GM19324 (cell line): ENCODE measurements around the gene LY6G5C.

Experiments used
- ATAC-seq: cut with Tn5 transposase; IDR thresholded peaks from one replicate; pipeline ENCODE4 v1.9.1; 2021; ENCODE audit warnings: mild to moderate bottlenecking, moderate library complexity; ENCODE audit not compliant: unreplicated experiment, low FRiP score

Gene LY6G5C, protein sequence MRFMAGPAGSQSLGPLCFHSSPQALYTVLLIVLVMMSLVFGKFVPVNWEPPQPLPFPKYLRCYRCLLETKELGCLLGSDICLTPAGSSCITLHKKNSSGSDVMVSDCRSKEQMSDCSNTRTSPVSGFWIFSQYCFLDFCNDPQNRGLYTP

DNA sequence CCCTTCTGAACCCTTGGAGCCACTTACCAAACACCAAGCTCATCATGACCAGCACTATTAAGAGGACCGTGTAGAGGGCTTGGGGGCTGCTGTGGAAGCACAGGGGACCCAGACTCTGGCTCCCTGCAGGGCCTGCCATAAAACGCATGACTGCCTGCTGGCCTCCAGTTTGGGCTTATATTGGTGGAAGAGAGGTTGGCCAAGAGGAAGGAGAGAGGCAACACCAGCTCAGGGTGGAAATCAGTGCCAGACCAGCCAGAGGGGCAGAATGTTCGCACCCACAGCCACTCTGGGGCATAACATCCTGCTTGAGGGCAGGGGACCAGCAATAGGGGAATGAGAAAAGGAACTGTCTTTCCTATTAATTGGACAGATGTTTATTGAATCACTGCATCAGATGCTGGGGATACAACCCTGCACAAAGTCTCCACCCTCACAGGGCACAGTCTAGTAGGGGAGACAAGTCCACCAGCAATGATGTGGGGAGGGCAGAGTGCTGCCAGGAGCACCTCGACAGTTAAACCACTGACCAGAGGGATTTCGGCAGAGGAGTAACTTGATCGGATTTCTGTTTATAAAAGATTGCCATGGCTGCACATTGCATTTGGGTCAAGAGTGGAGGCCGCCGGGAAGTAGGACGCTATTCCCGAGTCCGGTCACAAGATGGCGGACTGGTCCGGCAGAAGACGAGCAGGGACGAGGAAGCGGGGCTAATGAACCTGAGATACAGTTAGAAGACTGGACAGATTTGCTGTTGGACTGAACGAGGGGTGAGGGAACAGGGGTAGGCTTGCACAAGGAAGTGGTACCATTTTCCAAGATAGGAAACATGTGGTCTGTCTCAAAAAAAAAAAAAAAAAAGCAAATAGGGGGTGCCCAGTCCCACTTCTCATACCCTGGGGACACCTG, at the start of gene LY6G5C:
TSS of gene LY6G5C (minus strand) at position 842 of the 909 bp plus-strand sequence. CDS start at position 148, 694 bp downstream.
- no peak for ATAC-seq

DNA sequence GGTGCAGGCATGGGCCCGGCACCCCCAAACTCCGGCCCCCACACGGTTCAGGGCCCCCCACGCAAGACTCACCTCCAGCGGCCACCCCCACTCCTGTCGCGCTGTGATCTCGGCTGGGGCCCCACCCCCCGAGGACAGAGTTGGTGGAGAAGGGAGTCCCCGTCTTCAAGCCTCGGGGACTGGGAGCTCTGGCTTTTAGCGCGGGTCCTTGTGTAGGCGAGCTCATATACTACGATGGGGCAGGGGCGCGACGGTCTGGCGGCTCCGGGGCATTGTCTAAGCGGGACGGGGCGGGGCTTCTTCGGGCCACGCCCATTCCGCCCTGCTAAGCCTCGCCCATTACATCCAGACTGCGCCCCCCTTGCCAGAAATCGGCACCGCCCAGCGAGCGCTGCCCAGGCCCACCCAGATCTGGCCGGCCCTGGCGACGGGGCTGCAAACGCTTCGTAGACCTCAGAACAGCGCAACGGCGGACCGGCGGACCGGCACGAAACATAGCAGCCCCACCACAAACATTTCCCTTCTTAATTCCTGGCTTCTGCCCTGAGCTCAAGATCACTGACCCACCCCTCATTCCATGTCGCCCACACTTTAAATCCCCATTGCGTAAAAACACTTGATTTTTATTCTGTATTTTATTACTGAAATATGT, 49.2 kb upstream of the LY6G5C start:
- no peak for ATAC-seq

DNA sequence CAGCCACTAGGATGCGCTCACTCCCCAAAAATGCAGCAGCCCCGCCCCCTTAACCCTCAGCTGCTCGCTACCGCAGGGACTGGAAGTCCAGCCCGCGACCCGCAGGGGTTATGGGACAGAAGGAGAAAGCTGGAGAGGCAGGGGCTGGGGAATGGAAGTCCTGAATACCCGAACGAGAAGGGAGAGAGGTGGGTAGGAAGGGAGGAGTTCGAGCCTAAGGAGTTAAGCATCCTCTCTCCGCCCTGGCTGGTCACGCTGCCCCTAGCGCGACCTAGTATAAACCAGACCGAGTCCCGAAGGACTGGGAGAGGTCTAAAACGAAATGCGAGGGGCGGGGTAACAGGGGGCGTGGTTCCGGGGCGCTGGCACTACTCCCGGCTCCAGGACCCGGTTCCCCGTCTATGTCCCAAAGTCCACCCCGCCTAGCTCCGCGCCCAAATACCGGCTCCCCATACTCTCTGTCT, 48.7 kb upstream of the LY6G5C start:
- ATAC-seq, result no peak

DNA sequence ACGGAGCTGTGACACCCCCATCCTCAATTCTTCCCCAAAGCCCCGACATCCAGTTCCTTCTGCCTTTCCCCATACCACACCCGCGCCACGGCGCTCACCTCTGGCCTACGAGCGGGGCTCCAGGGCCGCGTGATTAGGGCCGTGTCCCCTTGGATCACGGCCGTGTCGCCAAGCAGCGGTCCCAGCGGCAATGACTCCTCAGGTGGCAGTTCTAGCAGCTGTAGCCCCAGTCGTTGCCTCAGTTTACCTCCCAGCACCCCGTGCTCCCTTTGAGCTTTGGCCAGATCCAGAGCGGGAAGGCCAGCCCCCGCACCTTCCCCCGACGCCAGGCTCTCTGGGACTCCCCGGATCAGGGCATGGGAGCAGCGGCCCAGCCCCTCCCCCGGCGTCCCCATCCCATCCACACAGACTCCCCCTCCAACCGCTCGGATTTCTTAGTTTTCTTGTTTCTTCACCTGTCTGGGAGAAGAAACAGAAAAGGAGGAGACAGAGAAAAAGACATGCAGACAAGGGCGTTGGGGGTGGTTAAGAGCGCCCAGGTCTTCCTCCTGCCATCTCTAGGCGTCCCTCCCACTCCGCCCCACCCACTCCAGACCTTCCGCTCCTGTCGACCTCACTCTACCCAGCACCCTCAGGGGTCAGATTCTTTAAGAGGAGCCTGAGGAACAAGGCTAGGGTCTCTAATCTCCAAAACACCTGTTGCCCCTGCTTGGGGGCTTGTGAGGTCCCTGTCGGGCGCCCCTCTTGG, 48.1 kb upstream of the LY6G5C start, which contains the start of gene DDAH2:
TSS of gene DDAH2 (minus strand) at position 533 of the 748 bp plus-strand sequence. CDS start at position 395, 138 bp downstream.
- ATAC-seq, result no peak

DNA sequence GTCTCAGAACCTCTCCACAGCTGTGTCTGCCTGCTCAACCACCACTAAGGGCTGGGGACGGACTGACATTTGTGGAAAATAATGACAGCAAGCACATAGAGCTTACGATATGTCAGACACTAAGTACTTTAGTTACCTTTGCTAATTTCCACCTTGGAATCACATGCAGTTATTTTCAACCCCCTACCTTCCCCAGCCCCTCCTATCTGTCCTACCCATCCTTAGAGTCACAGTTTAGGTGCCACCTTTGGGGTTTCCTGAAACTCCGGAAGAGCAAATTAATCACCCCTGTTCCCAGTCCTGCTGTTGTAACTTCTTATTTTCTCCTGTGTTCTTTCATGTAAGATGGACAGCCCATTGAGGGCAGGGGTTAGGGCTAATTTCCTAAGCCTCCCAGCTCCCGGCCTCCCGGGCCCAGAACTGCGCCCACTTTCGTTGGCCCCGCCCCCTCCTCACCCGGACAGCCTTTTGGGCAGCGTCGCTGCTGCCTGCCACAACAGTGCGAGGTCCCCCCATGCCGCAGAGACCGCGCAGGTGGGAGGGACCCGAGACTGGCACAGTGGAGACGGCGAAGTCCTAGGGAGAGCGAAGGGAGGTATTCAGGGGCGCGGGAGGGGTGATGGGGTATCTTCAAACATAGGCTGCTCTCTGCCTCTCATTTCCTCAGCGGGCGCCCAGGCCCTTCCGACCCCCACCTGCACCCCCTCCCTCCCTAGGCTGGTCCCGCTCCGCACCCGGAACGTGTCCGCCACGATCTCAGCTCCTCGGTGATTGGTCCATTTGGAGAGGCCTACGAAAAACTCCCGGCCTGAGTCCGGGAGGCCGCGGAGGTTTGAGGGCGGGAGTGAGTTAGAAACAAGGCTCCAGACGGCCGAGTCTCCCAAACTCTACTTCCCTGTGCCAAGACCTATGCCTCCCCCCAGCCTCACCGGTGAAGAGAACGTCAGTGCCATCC, 47.1 kb upstream of the LY6G5C start:
- no peak for ATAC-seq

DNA sequence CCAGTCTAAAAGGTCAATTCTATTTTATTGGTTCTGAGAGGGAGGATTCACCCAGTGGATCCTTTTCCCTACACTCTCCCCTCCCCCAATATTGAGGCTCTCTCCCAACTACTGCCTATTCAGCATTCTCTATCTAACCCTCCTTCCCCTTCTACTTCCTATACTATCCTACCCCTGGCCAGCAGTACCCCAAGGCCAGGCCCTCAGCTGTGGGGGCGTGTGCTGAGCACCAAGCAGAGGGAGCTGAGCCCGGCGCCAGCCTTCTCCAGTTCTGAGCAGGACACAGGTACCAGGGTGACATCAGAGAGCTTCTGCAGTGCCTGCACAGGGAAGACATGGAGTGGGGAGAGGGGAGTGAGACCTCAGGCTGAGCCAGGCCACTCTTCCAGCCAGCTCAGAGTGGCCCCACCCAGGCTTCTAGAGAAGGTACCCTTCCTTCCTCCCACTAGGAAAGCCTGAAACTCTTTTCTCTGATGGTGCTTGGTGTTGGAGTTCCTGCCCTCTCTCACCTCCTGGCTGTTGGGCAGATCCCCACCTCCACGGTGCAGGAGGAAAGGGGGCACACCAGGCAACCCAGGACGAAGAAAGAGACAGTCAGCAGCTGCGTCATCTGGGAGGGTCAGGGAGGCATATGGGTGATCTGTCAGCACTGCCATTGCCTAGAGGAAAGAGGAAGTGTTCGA, 46.3 kb upstream of the LY6G5C start:
- peak; percentile 48 for ATAC-seq

DNA sequence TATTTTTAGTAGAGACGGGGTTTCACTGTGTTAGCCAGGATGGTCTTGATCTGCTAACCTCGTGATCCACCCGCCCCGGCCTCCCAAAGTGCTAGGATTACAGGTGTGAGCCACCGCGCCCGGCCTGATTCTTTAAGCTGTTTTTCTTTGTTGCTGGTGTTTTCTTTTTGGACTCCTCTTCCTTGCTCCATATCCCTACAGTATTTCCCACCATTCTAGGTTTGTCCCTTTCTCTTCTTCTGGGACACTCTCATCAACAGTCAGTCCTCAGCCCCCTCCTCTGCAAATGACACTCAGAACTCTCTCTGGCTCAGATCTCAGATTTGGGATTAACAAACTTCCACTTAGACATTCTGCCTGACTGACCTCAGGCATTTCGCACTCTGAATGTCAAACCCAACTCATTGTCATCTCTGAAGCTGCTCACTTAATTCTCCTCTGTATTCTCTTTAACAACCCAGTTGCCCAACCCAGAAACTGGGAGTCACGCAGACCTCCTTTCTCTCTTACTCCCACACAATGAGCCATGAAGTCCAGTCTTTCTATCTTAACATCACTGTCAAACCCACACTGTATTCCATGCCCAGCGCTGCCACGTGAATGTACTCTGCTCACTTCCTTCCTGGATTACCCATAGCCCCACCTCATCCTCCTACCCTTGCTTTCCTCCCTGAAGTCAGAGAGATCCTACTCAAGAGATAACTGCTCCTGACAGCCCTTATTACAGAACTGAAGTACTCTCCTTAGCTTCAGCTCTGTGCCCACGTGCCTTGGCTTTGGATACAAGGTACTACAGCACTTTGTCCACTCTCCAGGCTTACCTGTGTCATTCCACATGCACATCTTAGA, 44.9 kb upstream of the LY6G5C start:
- ATAC-seq, result no peak

DNA sequence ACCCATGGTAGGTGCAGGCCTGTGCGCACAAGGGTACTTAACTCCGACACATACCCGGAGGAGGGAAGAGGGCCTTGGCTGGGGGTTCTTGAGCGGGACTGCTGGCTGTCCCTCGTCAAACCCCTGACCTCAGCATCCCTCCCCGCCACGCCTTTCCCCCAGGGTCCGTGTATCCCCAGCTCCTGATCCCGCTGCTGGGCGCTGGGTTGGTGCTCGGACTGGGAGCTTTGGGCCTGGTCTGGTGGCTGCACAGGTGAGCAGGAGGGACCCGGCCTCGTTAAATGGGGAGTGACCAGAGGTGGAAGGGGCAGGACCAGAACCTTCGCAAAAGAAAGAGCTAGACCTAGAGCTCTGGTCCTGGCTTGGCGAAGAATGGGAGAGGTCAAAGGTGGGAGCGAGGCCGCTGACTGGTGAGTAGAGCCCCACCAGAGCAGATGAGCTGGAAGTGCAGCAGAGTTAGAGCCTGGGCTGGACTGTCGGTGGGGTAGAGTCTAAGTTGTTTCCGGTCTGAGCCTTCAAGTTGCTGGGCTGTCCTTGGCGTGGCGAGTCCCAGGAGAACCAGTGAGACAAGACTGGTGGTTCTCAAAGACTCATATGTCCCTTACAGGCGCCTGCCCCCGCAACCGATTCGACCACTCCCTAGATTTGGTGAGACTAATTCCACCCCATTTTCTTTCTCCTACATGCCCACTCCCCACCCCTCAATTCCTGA, 43.3 kb upstream of the LY6G5C start:
- no peak for ATAC-seq

DNA sequence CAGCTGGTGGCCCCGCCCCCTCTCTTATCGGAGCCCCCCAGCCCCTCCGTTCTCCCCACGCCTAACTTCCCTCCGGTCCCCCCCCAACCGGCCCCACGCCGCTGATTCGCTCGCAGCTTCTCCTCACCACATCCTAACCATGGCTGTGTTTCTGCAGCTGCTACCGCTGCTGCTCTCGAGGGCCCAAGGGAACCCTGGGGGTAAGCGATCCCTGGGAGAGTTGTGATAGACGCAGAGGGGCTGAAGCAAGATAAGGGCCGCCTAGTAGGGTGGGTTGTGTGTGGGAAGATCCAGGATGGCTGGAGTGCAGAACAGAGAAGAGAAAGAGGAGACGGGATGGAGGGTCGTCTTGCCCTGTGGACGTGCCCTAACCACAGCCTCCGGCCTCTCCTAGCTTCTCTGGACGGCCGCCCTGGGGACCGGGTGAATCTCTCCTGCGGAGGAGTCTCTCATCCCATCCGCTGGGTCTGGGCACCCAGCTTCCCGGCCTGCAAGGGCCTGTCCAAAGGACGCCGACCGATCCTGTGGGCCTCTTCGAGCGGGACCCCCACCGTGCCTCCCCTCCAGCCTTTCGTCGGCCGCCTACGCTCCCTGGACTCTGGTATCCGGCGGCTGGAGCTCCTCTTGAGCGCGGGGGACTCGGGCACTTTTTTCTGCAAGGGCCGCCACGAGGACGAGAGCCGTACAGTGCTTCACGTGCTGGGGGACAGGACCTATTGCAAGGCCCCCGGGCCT, 42.5 kb upstream of the LY6G5C start, which contains the start of gene MPIG6B:
TSS of gene MPIG6B (plus strand) at position 129 of the 735 bp plus-strand sequence. CDS start at position 140, 11 bp downstream.
- no peak for ATAC-seq

DNA sequence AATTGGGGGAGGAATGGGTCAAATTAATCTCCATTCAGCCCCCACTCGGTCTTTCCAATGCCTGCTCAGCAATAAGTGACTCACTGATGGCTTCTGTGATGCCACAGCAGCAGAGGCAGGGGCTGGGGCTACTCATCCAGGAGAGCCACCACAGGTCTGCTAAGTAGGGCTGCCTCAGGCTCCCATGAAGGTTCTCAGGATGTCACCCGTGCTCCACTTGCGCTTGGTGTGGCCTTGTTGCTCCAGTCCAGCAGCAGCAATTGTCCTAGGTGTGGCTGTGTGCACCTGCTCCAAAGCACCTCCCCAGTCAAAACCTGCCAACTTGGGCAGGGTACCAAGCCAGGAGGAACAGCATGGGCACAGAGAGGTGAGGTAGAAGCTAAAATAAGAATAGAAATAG, 41.3 kb upstream of the LY6G5C start:
- ATAC-seq, result no peak

DNA sequence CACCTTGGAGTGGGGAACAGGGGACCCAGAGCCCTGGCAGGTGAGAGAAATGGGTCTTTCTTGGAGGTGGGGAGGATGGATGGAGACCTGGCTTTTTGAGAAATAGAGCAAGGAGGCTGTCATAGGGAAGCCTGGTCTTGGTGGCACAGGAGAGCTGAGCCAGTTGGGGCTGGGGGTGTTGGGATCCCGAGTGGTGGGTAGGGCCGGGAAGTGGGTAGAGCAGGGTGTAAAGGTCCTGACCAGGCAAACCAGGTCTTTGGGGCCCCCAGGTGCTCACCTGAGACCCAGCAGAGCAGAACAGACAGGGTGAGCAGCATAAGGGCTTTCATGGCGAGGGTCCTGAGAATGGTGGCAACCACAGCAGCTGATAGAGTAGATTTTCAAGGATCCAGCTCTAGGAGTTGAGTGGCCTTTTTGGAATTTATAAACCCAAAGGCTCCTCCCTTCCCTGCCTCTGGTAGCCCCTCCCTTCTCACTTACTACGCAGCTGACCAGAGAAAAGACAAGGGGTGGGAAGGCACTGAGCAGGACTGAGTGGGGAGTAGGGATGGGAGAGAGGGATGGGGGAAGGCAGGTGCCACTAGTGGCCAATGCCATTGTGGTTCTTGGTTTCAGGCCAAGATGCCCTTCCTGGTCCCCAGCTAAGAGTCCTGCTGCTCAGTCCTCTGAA, 40.6 kb upstream of the LY6G5C start, which contains the start of gene LY6G6C:
TSS of gene LY6G6C (minus strand) at position 396 of the 670 bp plus-strand sequence. CDS start at position 329, 67 bp downstream.
- ATAC-seq, result no peak

DNA sequence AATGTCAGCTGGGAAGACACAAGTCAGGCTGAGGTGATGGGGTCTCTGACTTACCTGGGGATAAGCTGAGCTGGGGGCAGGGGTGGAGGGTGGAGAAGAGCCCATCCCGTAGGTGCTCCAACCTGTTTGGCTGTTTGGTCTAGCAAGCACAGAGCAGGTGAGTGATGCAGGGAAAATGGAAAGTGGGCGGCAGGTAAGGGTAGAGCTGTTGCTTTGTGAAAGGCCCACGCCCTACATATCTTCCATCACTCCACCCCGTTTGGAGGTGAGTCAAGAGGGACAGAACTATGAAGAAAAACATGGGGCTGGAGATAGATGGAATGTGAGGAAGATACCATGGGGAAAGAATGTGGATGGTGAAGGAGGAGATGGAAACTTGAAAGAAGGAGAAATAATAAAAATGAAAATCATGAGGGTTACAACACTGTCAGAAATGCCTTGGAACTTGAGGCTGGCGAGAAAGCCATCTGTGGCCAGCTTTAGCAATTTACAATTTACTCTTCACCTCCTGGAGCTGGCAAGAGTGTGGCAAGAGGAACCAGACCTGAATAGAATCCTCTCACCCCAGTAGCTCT, 39.4 kb upstream of the LY6G5C start:
- ATAC-seq, result no peak

DNA sequence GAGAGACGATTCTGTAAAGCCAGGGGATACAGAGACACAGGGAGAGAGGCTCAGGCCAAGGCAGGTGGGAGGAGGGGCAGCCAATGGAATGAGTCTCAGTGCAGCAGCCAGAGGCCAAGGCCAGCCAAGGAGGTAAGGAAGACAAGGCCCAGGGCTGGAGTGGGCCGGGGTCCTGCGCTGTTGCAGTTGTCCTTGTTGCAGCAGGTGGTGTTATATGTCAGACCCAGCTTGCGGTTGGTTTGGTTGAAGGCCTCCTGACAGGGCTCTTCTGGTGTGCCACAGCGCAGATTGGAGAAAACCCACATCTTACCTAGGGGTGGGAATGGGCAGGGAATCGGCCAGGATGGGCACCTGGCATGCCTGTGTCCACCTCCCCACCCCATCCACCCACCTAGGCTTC, 38.1 kb upstream of the LY6G5C start:
- no peak for ATAC-seq

DNA sequence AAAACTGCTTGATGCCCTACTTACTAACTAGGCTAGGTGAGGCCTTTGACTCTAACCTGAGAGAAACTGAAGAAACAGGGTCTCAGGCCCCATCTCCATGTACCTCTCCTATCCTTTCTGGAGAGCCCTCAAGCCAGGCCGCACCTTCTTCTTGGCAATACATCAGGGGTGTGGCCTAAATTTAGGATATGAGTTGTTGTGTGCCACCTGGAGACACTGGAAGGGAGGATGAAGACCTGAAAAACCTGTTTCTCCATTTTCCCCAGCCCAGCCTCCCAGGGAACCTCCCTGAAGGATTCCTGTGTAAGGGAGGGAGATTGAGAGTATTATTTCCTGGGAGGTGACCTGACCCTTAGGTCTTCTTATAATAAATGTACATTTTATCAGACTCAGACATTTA, 37.4 kb upstream of the LY6G5C start:
- no peak for ATAC-seq

DNA sequence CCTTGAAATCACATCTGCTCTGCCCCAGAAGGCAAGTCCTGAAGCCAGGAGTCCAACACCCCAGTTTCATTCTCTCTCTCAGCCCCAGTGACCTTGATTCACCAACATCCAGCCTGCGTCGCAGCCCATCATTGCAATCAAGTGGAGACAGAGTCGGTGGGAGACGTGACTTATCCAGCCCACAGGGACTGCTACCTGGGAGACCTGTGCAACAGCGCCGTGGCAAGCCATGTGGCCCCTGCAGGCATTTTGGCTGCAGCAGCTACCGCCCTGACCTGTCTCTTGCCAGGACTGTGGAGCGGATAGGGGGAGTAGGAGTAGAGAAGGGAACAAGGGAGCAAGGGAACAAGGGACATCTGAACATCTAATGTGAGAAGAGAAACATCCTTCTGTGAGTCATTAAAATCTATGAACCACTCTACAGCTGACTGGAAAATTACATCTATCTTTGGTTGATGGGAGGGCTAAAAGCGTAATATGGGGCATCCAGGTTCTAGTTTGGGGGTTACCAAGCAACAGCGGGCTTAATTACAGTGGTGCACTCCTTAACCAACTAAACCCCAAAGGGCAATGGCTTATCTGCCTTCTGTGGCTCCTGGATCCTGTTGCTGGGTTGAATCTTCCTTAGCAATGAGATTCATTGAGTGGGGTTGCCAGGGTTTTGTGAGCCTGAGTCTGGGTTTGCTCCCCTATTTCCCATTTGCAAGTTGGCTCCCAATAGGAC, 36.8 kb upstream of the LY6G5C start:
- ATAC-seq, result no peak
